Stimulated activated CD8-positive, alpha-beta memory T cell treated with anti-CD3 and anti-CD28 coated beads, Interleukin-15, amount 100 ng/mL, for 24 hours (primary cell): ENCODE measurements around the gene TRABD2B.

Experiments
- DNase-seq: peaks from one replicate; pipeline ENCODE4 v3.0.0-alpha.2; 2020; ENCODE audit warnings: low read depth

TRABD2B gene

DNA sequence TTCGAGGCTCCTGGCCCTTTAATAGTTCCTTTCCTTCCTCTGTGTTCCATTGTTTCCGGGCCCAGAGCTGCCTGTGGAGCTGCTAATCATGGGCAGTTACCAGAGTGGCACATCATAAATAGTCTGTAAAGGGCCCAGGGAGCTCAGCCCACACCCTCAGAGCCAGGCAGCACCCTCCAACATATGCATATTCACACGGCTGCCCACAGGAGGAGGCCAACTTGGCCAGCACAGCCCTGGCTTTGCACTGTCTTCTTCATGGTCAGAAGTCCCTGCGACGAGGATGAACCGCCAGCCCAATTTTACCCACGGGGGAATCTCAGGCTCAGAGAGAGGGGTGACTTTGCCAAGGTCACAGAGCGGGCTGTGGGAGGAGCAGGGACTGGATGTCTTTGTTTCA is 172.5 kb downstream of the TRABD2B start:
- DNase-seq, result no peak

DNA sequence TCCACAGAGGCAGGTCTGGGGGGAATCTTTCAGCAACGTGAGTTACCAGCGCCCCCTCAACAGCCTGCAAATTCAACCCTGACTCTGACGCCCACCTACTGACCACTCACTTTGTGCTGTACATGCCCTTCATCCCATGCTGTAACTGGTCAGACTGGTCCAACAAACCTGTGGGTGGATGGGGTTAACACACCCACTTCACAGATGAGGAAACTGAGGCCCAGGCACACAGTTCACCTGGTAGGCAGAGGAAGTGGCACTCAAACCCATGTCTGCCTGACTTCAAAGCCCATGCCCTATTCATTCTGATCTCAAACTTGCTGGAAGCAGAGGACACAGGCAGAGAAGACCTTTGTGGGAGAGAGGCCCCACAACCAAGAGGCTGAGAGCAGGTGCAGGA is 172.9 kb downstream of the TRABD2B start:
- no peak for DNase-seq

DNA sequence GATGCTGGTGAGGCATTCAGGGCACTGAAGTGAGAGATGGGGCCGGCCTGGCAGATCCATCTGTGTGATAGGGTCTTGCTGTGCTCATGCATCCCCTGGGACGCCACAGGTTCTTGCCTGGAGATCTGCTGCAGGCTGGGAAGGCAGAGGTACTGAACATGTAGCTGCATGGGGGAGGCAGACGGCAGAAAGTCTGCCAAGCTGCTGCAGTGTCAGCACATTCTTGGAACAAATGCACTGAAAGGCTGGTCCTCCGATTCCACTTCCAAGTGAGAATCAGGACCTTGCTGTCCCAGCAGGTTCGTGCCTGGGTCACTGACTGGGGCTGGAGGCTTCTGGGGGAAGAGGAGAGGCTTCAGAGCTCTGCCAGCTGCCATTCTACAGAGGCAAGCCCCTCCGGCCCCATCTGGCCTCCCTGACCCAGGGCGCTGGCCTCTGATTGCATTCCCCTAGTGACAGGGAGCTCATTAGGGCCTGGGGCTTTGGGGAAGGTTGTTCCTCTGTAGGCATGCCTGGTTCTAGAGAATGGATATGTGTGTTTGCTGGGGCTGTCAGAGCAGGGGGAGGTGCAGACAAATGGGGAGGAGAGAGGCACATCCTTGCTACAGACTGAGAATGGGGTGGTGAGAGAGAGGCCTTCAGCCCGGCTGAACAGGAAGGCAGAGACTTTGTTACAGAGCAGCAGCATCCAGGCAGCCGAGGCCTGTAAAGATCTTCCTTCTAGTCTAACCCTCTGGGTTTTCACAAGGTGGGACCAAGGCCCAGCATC is 174.0 kb downstream of the TRABD2B start:
- no peak for DNase-seq

DNA sequence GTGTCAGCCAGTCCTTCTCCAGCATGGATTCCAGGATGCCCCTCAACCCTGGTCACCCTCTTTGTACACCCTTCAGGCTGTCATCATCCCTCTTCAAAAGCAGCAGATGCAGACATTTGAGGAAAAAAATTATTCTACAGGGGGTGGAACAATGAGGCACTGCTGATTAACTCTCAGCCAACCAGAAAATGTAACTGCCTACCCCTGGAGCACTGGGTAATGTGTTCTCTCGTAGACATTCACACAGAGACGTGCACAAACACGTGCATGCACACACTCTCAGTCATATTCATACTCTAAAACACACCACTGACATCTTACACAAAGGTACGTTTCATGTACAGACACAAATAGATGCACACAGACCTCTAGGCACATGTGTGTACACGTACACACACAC is 175.4 kb downstream of the TRABD2B start:
- no peak for DNase-seq

DNA sequence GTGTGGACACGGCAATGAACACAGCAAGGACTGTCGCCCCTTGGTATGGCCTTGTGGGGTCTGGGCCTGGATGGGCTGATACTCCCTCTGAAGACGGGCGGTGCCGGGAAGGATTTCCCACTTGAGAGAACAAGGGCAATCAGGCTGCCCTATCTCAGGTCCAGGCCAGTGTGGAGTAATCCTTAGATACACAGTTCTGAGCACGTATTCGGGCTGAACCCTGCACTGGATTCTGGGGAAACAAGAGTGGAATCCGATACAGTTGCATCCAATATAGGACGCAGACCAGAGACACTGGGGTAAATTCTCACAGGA is 177.7 kb downstream of the TRABD2B start:
- no peak for DNase-seq

DNA sequence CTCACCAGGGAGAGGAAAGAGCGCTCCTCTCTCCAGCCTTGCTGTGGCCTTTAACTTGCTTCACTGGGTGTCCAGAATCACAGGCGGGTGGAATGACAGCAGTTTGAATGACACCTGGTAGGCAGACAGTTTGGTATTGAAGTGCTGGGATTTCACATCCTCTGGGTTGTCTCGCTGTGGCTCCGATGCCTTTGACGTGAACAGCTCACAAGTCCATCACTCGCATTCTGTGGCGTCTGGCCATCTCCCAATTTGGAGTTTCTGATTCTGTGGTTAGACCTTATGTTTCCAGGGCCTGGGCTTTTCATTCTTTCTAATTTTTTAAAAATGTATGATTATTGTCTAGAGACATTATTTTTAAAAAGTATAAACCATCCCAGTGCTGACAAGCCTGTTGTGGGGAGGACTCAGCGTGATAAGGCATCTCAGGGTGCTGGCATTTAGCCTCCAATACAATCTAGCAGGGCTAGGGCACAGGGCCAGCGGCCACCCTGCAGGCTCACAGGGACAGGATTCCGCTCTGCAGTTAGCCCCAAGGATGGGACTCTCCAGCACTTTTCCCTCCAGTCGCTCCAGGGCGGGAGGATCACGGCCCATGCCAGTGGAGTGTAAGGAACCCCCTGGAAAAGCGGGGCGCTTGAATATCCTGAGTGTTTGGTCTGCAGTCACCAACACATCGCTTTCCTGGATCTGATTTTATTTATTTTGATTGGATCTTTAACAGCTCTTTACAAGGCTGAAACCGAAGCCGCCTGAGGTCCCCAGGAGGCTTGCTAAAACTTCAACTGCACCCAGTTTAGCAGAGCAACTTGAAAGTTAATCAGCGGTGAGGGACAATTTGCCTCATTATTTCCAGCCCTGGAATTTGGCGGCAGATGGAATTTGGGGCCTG is 178.3 kb downstream of the TRABD2B start:
- no peak for DNase-seq

DNA sequence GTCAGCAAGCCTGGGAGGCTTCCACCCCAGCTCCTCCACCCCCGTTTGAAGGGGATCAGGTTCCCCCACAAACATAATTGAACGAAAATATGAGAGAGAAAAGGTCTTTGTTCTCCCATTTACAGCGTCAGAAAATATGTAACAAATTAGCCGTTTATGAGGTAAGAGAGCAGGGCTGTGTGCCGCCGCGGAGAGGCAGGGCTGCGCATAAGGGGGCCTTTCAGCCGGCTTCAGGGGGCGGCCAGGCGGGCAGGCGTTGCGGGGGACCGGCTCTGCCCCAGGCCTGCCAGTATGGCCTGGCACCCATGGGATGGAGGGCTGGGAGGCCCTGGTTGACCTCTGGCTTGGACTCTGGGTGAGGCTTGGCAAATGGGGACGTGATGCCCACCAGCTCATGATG is 179.3 kb downstream of the TRABD2B start:
- no peak for DNase-seq

DNA sequence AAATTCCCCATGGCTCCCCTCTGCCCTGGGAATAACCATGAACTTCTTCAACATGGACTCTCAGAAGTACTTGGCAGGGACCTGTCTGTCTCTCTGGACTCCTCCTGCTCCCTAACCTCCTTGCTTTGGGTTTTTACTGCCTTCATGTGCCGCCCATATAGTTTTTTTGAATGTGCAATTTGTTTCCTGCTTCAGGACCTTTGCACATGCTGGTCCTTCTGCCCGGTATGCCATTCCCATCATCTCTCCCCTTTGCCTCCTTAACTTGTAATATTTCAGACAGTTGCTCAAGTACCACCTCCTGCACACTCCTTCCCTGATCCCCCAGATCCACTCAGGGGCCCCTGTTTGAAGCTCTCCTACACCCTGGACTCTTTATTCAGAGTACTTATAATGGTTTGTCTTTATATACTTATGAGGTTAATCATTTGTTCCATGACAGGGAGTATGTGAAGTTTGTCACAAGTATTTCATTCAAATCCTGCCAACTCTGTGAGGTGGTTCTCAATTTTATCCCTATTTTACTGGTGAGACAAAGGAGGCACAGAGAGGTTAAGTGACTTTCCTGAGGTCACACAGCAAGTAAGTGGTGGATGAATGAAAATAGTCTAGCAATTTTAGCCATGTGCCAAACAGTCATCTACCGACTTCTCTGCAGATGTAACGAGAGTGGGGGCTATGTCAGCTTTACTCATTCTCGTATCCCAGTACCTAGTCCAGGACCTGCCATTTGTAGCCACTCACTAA is 180.7 kb downstream of the TRABD2B start:
- DNase-seq, result no peak

DNA sequence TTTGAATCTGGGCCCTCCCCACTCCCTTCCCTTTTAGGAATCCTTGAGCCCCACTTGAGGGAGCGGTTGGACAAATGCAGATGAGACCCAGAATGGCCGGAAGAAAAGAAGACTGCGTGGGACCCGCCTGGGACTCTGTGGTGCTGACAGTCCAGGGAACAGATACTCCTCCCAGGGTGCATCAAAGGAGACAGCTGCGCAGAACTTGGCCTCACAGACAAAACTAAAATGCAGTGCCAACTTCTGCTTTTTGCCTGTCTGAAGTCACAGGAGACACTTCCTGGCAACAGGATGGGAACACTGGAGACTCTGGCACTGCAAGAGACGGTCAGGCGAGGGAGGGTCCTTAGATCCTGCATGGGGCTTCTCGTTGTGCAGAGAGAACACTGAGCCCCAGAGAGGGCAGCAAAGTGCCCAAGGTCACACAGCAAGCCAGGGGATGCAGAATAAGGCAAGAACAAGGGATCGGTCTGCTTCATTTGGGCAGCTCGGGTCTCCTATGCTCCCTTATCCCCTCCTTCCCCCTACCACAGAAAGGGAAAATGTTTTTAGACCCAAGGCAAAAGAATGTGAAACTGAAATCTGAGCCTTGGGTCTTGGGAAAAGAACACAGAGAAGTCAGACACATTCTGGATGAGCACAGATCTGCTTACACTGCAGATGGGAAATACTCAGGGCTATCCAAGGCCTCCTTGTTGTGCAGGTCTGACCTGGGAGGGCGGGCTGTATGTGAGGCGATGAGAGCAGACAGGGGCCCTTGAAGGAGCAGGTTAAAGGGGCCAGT is 182.4 kb downstream of the TRABD2B start:
- DNase-seq, result no peak

DNA sequence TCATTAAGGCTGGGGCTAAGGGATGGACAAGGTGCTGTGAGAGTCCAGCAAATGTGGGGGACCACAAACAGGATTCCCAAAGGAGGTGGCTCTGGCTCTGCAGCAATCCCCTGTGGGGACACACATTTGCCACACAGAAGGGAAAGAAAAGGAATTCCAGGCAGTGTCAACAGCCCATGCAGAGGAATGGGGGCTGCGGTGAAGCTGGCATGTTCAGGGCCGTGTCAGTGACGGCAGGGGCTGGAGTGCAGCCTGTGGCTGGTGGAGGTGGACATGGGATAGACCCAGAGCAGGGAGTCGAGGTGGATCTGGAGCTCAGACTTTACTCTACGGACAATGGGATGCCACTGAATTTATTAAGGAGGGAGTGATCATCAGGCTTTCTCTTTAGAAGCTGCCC is 183.2 kb downstream of the TRABD2B start:
- DNase-seq, result no peak

DNA sequence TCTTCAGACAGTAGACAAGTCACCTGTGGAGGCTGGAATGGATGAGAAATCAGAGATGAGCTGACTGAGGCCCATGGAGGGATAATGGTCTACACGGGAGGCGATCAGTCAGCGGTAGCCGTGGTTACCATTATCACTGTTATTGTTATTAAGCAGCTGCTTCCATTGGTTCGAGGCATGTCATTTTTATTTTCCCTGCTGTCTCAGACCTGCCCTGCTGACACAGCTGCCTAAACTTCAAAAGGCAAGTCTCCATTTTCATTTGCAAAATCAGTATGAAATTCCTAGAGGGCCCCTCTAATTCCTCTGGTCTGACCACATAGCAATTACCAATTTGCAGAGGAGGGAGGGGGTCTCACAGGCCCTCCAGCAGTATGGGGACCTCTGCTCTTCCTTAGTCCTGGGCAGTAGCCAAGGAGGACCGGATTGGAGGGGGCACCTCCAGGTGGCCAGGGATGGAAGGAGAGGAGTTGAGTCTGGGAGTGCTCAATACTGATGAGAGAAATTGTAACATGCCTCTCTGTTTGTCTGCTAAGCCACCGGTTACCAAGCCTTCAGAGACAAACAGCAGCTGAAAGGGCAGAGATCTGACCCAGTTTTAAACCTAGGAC is 184.2 kb downstream of the TRABD2B start:
- no peak for DNase-seq

DNA sequence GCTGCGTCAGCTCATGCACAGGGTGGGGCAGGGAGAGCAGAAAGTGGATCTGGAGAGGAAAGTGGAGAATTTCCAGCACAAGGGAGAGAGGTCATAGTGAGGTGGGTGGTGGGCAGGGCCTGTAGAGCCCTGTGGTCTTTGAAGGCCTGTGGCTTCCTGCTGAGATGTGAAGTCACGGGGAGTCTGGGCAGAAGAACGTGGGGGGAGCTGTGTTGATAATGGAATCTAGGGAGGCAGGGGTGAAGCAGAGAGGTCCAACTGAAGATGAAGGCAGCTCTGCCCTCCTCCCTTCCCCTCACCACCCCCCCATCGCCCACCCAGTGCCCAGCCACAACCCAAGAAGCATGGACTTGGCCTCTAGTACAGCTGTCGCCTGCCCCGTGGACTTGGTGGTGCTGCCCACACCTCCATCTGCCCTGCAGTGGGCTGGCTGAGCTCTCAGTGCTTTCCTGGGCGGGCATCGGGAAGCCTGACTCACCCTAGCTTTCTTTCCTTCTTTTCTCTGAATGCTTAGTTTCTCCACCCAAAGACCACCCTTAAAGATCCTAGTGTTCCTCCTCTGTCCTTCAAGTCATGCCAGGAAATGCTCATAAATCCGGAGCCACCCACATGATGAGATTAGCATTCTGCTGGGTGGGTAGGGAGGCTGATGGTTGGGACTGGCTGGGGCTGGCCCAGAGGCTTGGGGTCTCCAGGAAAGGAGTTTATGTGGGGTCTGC is 186.1 kb downstream of the TRABD2B start:
- DNase-seq, result no peak

DNA sequence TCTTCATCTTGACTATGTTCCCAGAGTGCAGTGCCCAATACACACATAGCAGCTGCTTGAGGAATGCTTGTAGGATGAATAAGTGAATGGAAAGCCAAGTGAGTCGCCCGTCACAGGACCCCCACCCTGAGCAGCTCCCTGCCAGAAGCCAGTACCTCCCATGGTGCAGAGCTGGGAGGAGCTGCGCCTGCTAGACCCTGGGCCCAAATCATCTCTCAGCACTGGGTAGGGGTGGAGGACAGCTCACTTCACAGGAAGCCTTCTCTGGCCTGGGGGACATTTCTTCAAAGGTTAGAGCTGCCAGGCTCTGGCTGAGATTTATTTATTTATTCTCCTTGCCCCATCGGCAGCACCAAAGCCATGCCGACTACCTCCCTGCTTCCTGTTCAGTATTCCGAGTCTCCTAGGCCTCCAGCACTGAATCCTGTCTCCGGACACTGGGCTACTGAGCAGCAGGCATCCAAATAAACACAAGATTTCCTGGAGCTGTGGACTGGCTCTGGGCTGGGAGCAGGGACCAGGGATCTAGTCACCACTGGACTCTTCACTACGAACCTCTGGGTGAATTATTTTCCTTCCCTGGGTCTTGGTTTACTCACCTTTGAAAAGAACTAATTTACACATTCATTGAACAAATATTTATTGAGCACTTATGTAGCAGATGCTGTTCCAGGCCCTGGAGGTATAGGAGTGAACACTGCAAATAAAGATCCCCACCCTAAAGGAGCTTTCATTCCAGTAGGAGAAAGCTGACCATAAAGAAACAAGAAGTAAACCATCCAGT is 187.7 kb downstream of the TRABD2B start:
- no peak for DNase-seq

DNA sequence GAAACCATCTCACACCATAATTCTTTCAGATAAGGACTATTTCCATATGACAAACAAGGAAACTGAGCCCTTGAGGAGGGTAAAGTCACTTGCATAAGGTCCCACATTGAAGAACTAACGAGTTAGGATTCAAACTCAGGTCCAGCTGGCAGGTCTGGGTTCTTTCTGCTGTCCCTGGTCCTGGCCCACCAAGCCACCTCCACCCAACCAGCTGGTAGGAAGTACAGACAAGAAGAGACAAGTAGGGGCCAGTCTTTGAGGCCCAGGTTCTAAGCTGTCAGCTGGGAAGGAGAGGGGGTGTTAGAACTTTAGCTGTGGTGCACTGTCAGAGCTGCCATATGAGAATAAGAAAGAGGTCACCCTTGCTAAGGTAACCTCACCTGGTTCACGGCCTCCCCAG is 188.6 kb downstream of the TRABD2B start:
- DNase-seq, result no peak

DNA sequence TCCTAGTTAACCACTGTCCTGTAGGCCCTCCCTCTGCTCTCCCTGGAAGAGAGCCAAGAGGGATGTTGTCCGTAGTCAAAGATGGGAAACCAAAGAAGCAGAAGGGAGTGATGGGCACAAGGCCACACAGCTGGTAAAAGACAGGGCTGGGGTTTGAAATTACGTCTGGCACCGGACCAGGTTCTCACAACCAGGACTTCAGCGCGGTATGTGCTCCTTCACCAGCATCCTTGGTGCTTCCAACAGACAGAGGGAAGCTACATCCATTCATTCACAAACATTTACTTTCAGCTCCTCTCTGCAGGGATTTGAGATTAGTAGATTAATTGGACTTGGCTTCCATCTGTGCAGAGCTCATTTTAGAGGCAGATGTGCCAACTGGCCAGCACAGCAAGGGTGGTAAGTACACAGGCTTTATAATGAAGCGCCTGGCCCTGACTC is 191.2 kb downstream of the TRABD2B start:
- no peak for DNase-seq

DNA sequence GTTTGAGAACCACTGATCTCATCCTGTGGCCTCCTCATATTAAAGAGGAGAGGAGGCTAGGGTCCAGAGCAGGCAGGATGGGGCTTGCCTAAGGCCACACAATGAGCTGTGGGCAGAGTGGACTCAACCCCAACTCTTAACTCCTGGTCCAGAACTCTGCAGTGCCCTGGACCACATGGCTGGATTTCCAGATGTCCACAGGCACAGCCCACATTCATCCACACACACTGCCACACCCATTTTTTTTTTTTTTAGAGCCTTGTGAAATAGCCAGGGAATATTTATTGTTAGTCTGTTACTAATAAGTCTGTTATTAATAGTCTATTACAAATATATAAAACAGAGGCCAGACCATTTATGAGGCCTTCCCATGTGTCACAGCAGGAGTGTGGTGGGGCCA is 192.2 kb downstream of the TRABD2B start:
- DNase-seq, result no peak

DNA sequence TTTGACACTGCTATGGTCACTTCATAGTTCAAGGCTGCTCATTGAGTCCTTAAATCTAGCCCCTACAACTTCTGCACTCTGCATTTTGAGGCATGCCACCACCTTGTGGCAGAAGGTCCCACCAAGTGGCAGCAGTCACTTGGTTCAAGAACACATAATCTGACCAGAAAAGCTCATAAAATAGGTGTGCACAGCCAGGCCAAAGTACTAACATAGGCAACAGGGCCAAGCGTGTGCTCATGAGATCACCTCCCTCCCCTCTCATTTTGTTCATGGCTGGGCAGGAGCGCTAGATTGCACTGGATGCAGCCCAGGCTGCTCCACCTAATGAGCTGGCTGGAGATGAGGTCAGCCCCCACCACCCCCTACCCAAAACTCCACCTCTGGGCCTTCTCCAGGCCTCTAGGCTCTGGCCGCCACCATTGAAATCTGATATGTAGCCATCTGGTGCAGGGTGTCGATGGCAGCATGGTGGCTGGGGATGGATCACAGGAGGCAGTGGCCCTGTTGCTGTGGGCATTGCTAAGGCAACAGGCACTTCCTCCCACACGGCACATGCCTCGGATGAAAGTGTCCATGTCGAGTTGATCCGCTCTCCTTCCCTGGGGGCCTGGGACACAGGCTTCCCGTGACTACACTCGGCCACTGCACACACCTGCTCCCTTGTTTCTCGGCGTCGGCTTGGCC is 193.2 kb downstream of the TRABD2B start:
- no peak for DNase-seq

DNA sequence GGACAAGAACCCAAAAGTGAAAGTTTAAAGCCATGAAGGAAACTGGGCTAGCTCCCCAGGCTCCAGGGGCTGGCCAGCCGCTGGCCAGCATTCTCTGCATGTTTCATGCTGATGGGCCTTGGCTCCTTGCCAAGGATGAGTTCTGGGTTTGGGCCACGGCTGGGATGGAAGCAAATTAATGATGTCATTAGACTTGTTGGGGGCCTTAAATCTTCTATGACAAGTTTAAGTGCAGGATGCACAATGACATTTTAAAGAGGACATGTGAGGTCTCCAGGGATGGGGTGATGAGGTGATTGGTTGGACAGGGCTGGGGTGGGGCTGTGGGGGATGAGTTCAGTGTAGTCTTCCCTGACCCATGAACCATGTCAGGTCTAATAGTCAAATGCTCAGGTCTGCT is 199.6 kb downstream of the TRABD2B start:
- no peak for DNase-seq

DNA sequence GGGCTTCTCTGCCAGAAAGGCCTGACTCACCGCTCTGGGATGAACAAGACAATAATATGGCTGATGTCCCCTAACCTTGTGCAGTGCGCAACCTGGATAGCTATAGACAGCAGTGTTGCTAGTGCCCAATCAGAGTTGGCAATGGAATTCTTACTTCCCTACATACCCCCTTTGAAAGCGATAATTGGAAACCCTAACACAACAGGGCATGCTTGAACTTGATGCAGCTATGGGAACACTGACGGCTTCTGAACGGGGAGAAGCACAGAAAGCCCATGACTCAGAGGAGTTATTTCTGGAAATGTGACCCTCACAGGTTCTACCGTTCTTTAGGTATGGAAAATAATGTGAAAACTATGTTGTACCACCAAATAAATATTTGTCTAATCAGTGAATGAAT is 200.6 kb downstream of the TRABD2B start:
- no peak for DNase-seq

DNA sequence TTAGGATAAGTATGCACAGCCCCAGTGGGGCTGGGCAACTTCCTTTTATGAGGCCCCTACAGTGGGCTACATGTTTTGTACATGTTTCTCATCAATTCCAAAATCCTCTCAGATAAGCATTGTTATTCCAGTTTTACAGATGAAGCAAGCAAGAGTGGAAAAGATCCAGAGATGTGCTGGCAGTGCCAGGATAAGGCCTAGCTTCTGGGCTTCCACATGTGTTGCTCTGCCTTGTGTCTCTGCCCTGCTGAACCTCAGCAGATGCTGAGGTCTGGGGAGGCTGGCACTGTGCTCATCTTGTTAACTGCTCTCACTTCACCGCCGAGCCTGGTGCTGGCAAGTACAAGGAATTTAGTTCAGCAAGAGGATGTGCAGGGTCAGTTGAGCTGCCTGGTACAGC is 202.1 kb downstream of the TRABD2B start:
- no peak for DNase-seq
